ENCODE measurements around the gene LRMDA.

DNA sequence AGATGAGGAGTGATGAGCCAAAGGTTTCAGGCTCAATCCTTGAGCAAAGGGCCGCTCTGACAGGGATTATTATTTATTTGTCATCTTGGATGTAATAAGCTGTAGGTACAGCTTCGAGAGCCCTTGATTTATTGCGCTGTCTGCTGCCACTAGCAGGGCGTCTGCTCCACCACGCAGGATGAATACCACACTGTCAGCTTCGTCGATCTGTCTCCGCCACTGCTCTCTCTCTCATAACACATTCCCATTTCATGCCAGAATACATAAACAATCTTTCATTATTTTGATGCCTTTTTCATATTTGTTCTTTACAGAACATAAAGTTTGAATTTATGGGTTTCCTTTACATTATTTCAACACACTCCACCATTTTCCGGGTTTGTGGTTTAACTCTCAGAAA is 276.6 kb downstream of the LRMDA start:
- no peak for TF ChIP-seq CTCF (conservative IDR thresholded peaks at IDR 0.05; ENCODE audit: low read length)
- TF ChIP-seq EZH2phosphoT487 (IDR thresholded peaks at IDR 0.05; ENCODE audit: borderline replicate concordance): no peak

All from Loucy (cell line).